Measurements from ENCODE around the gene SOWAHC. TPM values are rescaled to one million over a fixed set of nuclear protein-coding genes. Genes with fewer than 3 reads are reported as not detected.

Gene SOWAHC
- total RNA-seq, 1 donor, result 10.8 TPM

- DNase-seq (ENCODE audit: low read depth), result peak; percentile 40
Observed at GRCh38 chr2:109647636-109648035, 33.5 kb downstream of the SOWAHC start.

GRCh38 chr2:109648041-109648527, 33.9 kb downstream of the SOWAHC start:
- peak; percentile 33 for DNase-seq (ENCODE audit: low read depth)
- TF ChIP-seq, protein P1, sequence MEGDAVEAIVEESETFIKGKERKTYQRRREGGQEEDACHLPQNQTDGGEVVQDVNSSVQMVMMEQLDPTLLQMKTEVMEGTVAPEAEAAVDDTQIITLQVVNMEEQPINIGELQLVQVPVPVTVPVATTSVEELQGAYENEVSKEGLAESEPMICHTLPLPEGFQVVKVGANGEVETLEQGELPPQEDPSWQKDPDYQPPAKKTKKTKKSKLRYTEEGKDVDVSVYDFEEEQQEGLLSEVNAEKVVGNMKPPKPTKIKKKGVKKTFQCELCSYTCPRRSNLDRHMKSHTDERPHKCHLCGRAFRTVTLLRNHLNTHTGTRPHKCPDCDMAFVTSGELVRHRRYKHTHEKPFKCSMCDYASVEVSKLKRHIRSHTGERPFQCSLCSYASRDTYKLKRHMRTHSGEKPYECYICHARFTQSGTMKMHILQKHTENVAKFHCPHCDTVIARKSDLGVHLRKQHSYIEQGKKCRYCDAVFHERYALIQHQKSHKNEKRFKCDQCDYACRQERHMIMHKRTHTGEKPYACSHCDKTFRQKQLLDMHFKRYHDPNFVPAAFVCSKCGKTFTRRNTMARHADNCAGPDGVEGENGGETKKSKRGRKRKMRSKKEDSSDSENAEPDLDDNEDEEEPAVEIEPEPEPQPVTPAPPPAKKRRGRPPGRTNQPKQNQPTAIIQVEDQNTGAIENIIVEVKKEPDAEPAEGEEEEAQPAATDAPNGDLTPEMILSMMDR (IDR thresholded peaks at IDR 0.05; ENCODE audit: insufficient read depth, low read depth, low read length), result no peak
- no peak overlapping the region for H3K4me3 ChIP-seq (ENCODE audit: low read depth, low read length)

More at GRCh38 chr2:109647636-109648035, 33.5 kb downstream of the SOWAHC start:
- no peak overlapping the region for H3K4me3 ChIP-seq (ENCODE audit: low read depth, low read length)
- TF ChIP-seq, protein P1 (IDR thresholded peaks at IDR 0.05; ENCODE audit: insufficient read depth, low read depth, low read length), result no peak

GRCh38 chr2:109649736-109650695, 35.9 kb downstream of the SOWAHC start:
- TF ChIP-seq, protein P1 (IDR thresholded peaks at IDR 0.05; ENCODE audit: insufficient read depth, low read depth, low read length), result no peak
- no peak overlapping the region for H3K4me3 ChIP-seq (ENCODE audit: low read depth, low read length)
- no peak for DNase-seq (ENCODE audit: low read depth)

DNA sequence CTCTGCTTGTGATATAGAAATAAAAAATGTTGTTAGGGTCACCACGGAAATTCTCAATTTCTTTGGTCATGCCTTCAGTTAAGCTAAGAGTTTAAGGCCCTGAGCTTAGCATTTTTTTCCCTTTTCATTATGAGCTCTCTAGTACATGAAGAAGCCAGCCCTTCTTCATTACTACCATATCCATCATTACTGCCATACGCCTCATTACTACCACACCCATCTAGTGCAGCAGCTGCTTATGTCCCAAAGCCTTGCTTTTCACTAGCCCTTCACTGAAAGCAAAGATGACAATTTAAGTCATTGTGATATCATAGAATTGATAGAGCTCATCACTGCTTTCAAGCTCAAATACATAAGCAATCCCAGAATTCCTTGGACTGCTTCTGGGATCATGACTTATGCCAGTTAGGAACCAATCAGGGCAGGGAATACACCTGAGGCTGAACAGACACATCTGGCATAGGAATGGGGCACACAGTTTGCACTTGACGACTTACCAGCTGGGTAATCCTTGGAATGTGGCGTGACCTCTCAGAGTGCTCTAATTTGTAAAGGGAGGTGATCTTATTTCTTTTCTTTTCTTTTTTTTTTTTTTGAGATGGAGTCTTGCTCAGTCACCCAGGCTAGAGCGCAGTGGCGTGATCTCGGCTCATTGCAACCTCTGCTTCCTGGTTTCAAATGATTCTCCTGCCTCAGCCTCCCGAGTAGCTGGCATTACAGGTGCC, 40.3 kb downstream of the SOWAHC start:
- TF ChIP-seq, protein P1 (IDR thresholded peaks at IDR 0.05; ENCODE audit: insufficient read depth, low read depth, low read length), result no peak
- H3K4me3 ChIP-seq (ENCODE audit: low read depth, low read length), result no peak overlapping the region
- DNase-seq (ENCODE audit: low read depth), result no peak

GRCh38 chr2:109655287-109655686, 41.1 kb downstream of the SOWAHC start:
- DNase-seq (ENCODE audit: low read depth), result no peak
- H3K4me3 ChIP-seq (ENCODE audit: low read depth, low read length), result no peak overlapping the region

GRCh38 chr2:109659396-109660045, 45.4 kb downstream of the SOWAHC start:
- TF ChIP-seq, protein P1 (IDR thresholded peaks at IDR 0.05; ENCODE audit: insufficient read depth, low read depth, low read length), result no peak

More at GRCh38 chr2:109655287-109655686, 41.1 kb downstream of the SOWAHC start:
- TF ChIP-seq, protein P1 (IDR thresholded peaks at IDR 0.05; ENCODE audit: insufficient read depth, low read depth, low read length), result no peak

More at GRCh38 chr2:109659396-109660045, 45.4 kb downstream of the SOWAHC start:
- H3K4me3 ChIP-seq (ENCODE audit: low read depth, low read length), result no peak overlapping the region
- DNase-seq (ENCODE audit: low read depth), result no peak

Data from fibroblast of villous mesenchyme (primary cell).